Stomach smooth muscle (tissue), 2 donors: ENCODE data around the gene SMG1.
"Not testable (repeated sequence)": the region's sequence is repeated elsewhere in the genome, so short reads cannot be mapped to it uniquely, and the experiment has no call there.

Experiments
- H3K27ac ChIP-seq: one replicate; pipeline ENCODE4 v1.7.0; 2013; ENCODE audit warnings: mild to moderate bottlenecking, low read length, inconsistent platforms
- H3K27me3 ChIP-seq, 2 donors: one replicate each; pipeline ENCODE4 v1.7.0; 2013; ENCODE audit warnings: low read length in 2 of 2; ENCODE audit not compliant: insufficient read depth in 2 of 2, control insufficient read depth in 1 of 2
- H3K36me3 ChIP-seq, 2 donors: one replicate each; pipeline ENCODE4 v1.7.0; 2013; ENCODE audit warnings: low read length in 2 of 2; ENCODE audit not compliant: control insufficient read depth in 2 of 2, insufficient read depth in 2 of 2
- H3K4me1 ChIP-seq: one replicate; pipeline ENCODE4 v1.7.0; 2013; ENCODE audit warnings: low read length; ENCODE audit not compliant: control insufficient read depth, insufficient read depth
- H3K4me3 ChIP-seq, 2 donors: one replicate each; pipeline ENCODE4 v1.7.0; 2013; ENCODE audit warnings: low read length in 2 of 2
- H3K9ac ChIP-seq, 2 donors: one replicate each; pipeline ENCODE4 v1.7.0; 2013; ENCODE audit warnings: low read length in 2 of 2, mild to moderate bottlenecking in 1 of 2
- H3K9me3 ChIP-seq, 2 donors: one replicate each; pipeline ENCODE4 v1.7.0; 2013; ENCODE audit warnings: low read length in 2 of 2; ENCODE audit not compliant: control insufficient read depth in 2 of 2
- donor health status: healthy.
- donor health status: Pancreatic carcinoma.

Gene SMG1

GRCh38 chr16:18932243-18932987, 6.2 kb upstream of the SMG1 start:
- no peak overlapping the region for H3K4me3 ChIP-seq
- H3K9me3 ChIP-seq = no peaks in the 10 kb centered on the region
- H3K36me3 ChIP-seq = no peaks in the 10 kb centered on the region
- H3K9ac ChIP-seq = peak overlapping the region in 1 of 2 donors; percentile 29
- peak overlapping the region; percentile 6 for H3K27ac ChIP-seq
- H3K4me1 ChIP-seq = peaks cover 9% of the 10 kb centered on the region
- H3K27me3 ChIP-seq = no peaks in the 10 kb centered on the region

- peaks cover 9% of the 10 kb centered on the region for H3K4me1 ChIP-seq
- no peak overlapping the region for H3K9ac ChIP-seq
- H3K27me3 ChIP-seq = no peaks in the 10 kb centered on the region
- no peaks in the 10 kb centered on the region for H3K36me3 ChIP-seq
- no peaks in the 10 kb centered on the region for H3K9me3 ChIP-seq
- no peak overlapping the region for H3K4me3 ChIP-seq
- H3K27ac ChIP-seq = no peak overlapping the region
Measured at GRCh38 chr16:18931756-18932155, 5.5 kb upstream of the SMG1 start.

DNA sequence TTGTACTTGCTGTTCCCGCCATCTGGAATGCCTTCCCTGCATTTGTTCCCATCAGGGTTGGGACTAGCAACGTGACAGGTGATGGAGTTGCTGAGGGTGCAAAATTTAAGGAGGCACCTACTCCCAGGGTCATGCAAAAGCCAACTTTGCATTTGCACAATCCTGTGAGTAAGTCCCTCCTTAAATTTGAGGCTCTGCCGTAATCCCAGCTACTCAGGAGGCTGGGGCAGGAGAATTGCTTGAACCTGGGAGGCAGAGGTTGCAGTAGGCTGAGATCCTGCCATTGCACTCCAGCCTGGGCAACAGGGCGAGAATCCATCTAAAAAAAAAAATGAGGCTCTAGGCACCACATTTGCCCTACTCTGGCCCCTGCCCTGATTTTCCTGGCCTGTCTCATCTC, 3.9 kb upstream of the SMG1 start:
- not testable (repeated sequence) for H3K27me3 ChIP-seq, H3K9ac ChIP-seq, H3K9me3 ChIP-seq, H3K27ac ChIP-seq, H3K4me3 ChIP-seq, H3K36me3 ChIP-seq
- H3K4me1 ChIP-seq = peaks cover 12% of the 10 kb centered on the region

DNA sequence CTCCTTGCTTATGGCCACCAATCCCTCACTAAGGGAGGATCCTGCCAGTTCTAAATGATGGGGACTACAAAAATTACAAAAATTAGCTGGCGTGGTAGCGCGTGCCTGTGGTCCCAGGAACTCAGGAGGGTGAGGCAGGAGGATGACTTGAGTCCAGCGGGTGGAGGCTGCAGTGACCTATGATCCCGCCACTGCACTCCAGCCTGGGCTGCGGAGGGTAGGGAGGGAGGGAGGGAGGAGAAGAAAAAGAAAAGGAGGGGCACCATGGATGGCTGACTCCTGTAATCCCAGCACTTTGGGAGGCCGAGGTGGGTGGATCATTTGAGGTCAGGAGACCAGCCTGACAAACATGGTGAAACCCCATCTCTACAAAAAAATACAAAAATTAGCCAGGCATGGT, 1.9 kb upstream of the SMG1 start:
- not testable (repeated sequence) for H3K9me3 ChIP-seq, H3K27ac ChIP-seq, H3K27me3 ChIP-seq, H3K9ac ChIP-seq, H3K4me1 ChIP-seq, H3K4me3 ChIP-seq, H3K36me3 ChIP-seq

DNA sequence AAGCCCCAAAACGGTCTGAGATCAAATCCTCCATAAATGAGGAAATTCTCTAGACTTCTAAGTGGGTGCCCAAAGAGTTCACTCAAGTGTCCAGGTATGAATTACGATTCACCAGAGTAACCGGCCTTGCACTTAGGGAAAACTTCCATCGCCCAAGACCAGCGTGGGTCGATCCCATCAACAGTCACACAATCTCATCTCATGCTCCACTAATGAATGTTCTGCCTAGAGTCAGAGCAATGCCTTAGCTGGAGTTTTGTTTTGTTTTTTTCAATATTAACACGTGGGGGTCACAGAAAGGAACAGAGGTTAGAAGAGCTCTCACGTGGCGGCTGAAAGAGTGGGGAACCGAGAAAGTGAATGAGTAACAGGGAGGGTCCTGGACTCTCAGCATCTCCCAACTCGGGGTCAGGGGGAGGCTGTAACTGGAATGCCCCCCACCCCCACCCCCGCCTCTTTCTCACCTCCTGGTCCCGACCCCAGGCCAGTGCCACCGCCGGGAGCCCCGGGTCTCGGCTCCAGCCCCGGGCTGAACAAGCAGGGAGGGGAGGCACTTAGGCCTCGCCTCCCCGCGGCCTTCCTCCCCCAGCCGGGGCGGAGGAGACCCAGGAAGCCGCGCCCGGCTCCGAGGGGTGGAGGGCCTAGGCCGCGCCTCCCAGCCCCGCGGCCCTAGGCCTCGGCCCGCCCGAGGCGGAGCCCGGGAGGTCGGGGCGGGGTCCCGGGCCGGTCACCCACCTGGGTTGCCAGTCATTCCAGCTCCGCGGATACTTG, 808 bp downstream of the SMG1 start:
- Histone ChIP-seq H3K9ac (peak overlapping the region; percentile 72 to 88), H3K27ac (peak overlapping the region; percentile 64), H3K4me3 (peak overlapping the region; percentile 78 to 87)
- H3K9me3 ChIP-seq, H3K27me3 ChIP-seq, H3K36me3 ChIP-seq, H3K4me1 ChIP-seq: not testable (repeated sequence)

DNA sequence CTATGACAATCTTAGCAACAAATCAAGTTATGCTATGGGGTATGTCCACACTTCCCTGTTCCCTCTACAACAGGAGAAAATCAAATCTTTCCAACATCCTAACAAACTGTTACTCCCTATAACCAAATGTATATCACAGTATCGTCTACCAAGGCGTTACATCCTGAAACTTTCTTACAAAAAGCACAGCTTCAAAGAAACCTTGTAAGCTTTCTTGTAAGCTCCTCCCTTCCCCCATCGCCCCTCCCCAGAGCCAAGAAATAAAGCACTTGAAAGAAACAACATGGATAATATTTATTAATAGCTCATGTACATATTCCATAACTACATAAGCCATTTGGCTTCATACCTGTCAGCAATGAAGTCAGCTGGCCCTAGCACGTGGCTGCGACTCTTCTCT, 2.3 kb downstream of the SMG1 start:
- not testable (repeated sequence) for H3K36me3 ChIP-seq, H3K27me3 ChIP-seq, H3K9ac ChIP-seq, H3K27ac ChIP-seq, H3K4me1 ChIP-seq, H3K9me3 ChIP-seq, H3K4me3 ChIP-seq

DNA sequence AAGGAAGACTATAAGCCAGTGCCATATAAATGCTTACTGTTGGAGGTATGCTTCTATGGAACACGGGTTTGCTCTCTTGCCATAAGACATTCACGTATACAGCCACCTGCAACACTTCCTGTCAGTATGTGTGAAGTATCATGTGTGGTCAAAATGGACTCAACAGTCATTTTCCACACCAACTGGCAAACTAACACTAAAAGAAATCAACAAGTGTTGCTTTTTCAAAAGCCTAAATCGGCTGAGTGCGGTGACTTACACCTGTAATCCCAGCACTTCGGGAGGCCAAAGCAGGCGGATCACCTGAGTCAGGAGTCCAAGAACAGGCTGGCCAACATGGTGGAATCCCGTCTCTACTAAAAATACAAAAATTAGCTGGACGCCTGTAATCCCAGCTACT, 3.1 kb downstream of the SMG1 start:
- not testable (repeated sequence) for H3K4me1 ChIP-seq, H3K4me3 ChIP-seq, H3K27ac ChIP-seq, H3K36me3 ChIP-seq, H3K9me3 ChIP-seq, H3K27me3 ChIP-seq, H3K9ac ChIP-seq

DNA sequence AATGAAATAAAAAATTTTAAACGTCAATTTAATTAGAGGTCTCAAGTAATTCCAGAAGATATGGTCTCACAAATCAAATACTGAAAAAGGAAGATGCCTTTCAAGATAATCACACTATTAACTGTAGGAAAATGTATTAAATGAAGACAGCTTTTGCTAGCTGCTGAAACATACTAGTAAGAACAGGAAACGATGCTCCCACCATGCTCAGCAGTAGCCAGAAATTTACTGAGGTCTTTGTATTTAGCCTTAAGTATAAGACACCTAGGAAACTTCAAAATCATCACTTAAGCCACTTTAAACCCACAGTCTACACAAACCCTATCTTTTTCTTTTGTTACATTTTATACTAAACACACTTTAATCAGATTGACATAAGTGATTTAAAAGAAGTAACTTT, 16.6 kb downstream of the SMG1 start:
- not testable (repeated sequence) for H3K36me3 ChIP-seq, H3K4me1 ChIP-seq

DNA sequence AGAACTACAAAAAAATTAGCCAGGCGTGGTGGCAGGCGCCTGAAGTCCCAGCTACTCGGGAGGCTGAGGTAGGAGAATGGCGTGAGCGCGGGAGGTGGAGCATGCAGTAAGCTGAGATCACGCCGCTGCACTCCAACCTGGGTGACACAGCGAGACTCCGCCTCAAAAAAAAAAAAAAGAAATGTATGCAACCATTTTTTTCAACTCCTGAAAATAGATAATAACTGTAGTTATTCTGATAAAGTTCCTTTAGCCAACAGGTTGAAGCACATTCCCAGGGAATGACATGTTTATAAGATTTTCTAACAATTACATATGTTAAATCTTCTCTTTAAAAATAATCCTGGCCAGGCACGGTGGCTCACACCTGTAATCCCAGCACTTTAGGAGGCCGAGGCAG, 17.5 kb downstream of the SMG1 start:
- H3K27ac ChIP-seq, H3K9ac ChIP-seq, H3K27me3 ChIP-seq, H3K9me3 ChIP-seq, H3K4me1 ChIP-seq, H3K36me3 ChIP-seq, H3K4me3 ChIP-seq: not testable (repeated sequence)

More for the DNA sequence above, 16.6 kb downstream of the SMG1 start:
- not testable (repeated sequence) for H3K9me3 ChIP-seq, H3K9ac ChIP-seq, H3K27ac ChIP-seq, H3K27me3 ChIP-seq, H3K4me3 ChIP-seq

DNA sequence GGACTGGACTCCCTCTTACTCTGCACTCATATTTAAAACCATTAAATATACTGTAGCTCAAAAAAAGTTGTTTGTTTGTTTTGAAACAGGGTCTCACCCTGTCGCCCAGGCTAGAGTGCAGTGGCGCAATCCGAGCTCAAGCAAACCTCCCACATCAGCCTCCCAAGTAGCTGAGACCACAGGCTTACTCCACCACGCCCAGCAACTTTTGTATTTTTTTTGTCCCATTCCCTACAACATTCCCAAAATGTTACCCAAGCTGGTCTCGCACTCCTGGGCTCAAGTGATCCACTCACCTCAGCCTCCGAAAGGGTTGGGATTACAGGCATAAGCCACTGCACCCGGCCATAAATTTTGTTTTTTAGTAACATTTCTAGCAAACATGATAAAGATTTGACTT, 23.4 kb downstream of the SMG1 start:
- not testable (repeated sequence) for H3K9ac ChIP-seq, H3K4me3 ChIP-seq, H3K27me3 ChIP-seq, H3K4me1 ChIP-seq, H3K9me3 ChIP-seq, H3K36me3 ChIP-seq, H3K27ac ChIP-seq

- not testable (repeated sequence) for H3K4me1 ChIP-seq, H3K4me3 ChIP-seq, H3K27me3 ChIP-seq, H3K36me3 ChIP-seq, H3K27ac ChIP-seq, H3K9ac ChIP-seq, H3K9me3 ChIP-seq
Measured at GRCh38 chr16:18902044-18902443, 24.2 kb downstream of the SMG1 start.
